SU-DHL-6 (cell line): ENCODE data around the gene GPD2.

Experiments
- H2AFZ ChIP-seq: fragments of 200-600 bp; sonication (generic); 2 replicates; pipeline ENCODE4 v1.6.1; 2014; ENCODE audit warnings: low read depth, mild to moderate bottlenecking, moderate library complexity, mixed read lengths, antibody characterized with exemption, low read length; ENCODE audit not compliant: severe bottlenecking
- H3F3A ChIP-seq: fragments of 200-600 bp; shearing (Covaris generic); 2 replicates; pipeline ENCODE4 v1.6.0; 2016; ENCODE audit warnings: antibody characterized with exemption, mild to moderate bottlenecking; ENCODE audit not compliant: insufficient read depth
- H3K27ac ChIP-seq: fragments of 200-600 bp; sonication (generic); 2 replicates; pipeline ENCODE4 v1.5.1; 2016; ENCODE audit warnings: low read depth, mild to moderate bottlenecking, low read length, moderate library complexity, mixed read lengths
- H3K27me3 ChIP-seq: fragments of 200-600 bp; sonication (generic), shearing (Covaris generic); 2 replicates; pipeline ENCODE4 v1.6.0; 2014; ENCODE audit warnings: mild to moderate bottlenecking, low read length
- H3K36me3 ChIP-seq: fragments of 200-600 bp; sonication (generic); 2 replicates; pipeline ENCODE4 v1.6.1; 2014; ENCODE audit warnings: mild to moderate bottlenecking, low read length, mixed read lengths
- H3K4me2 ChIP-seq: fragments of 300-600, 200-600 bp; shearing (Covaris generic), sonication (generic); 2 replicates; pipeline ENCODE4 v1.6.0; 2014; ENCODE audit warnings: low read length, low read depth, mild to moderate bottlenecking; ENCODE audit not compliant: poor library complexity, severe bottlenecking
- H3K4me3 ChIP-seq: fragments of 200-600 bp; sonication (generic); 2 replicates; pipeline ENCODE4 v1.5.1; 2014; ENCODE audit warnings: antibody characterized with exemption, low read length, mild to moderate bottlenecking, mixed read lengths; ENCODE audit not compliant: insufficient read depth, poor library complexity, severe bottlenecking
- H3K79me2 ChIP-seq: fragments of 200-600 bp; sonication (generic); 2 replicates; pipeline ENCODE4 v1.6.1; 2014; ENCODE audit warnings: mild to moderate bottlenecking, low read length, moderate library complexity; ENCODE audit not compliant: insufficient read depth
- H3K9ac ChIP-seq: fragments of 200-600 bp; sonication (generic); 2 replicates; pipeline ENCODE4 v1.7.0; 2014; ENCODE audit warnings: mild to moderate bottlenecking, low read length
- H3K9me2 ChIP-seq: fragments of 200-600 bp; sonication (generic); replicated peaks from 2 replicates; pipeline ENCODE4 v1.6.1; 2014; ENCODE audit warnings: low read length; ENCODE audit not compliant: insufficient read depth
- H3K9me3 ChIP-seq: fragments of 200-600 bp; sonication (generic); 2 replicates; pipeline ENCODE4 v1.6.1; 2014; ENCODE audit warnings: low read length, mixed read lengths; ENCODE audit not compliant: insufficient read depth
- H4K20me1 ChIP-seq: fragments of 200-600 bp; sonication (generic); 2 replicates; pipeline ENCODE4 v1.6.1; 2014; ENCODE audit warnings: low read depth, mild to moderate bottlenecking, antibody characterized with exemption, low read length, moderate library complexity, mixed read lengths
- EZH2phosphoT487 ChIP-seq: fragments of 200-600 bp; sonication (generic), shearing (Covaris generic); conservative IDR thresholded peaks from 2 replicates; pipeline ENCODE4 v1.6.1; 2018; ENCODE audit warnings: mild to moderate bottlenecking, antibody characterized with exemption, low read length, moderate library complexity, mixed read lengths
- TF ChIP-seq, protein P1 (sequence below): fragments of 200-600 bp; sonication (generic); IDR thresholded peaks from one replicate; pipeline ENCODE4 v1.5.1; 2017; ENCODE audit warnings: antibody characterized with exemption, mild to moderate bottlenecking, low read length, moderate library complexity; ENCODE audit not compliant: insufficient read depth, poor library complexity, severe bottlenecking

The GPD2 gene

DNA sequence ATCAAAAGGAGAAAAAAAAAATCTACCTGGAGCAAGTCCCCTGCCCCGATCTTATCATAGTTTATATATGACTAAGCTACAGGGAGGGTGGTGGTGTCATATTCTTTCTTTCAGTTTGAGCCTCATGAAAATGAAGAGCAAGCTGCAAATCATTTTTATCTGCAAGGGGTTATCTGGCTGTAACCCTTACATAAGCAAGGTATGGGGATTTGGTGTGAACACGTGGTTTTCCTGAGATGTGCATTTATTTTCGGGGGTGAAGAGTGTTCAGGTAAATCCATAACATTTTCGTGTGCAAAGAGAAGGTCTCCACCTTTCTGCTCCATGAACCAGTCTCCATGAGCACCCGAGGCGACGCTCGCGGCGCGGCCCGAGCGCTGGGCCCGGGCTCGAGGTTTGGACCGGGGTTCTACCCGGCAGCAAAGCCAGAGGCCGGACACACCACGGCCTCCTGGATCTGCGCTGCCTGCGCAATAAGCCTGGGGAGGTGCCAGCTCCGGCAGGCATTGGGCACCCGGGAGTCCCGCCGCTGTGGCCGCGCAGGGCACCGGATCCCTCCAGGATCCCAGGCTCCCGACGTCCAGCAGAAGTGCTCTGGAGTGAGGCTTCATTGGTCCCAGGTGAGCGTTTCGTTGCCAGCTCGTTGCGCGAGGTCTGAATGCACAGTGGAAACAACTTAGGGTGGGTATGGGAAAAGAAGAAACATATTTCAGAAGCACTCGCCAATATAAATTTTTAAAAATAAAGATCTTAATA, 36.1 kb upstream of the GPD2 start:
- Histone ChIP-seq H3K36me3 (no peaks in the 10 kb centered on the region), H3K27me3 (no peaks in the 10 kb centered on the region), H3K4me2 (peak overlapping the region; percentile 74), H3F3A (no peaks in the 10 kb centered on the region), H3K9ac (peak overlapping the region; percentile 8; the same call in 1 of the 2 replicates), H2AFZ (peak overlapping the region; percentile 49), H3K27ac (no peak overlapping the region), H3K9me2 (no peaks in the 10 kb centered on the region), H3K4me3 (peak overlapping the region; percentile 56), H3K9me3 (no peaks in the 10 kb centered on the region), H3K79me2 (no peaks in the 10 kb centered on the region), H4K20me1 (no peaks in the 10 kb centered on the region)
- no peak for TF ChIP-seq EZH2phosphoT487
- TF ChIP-seq, protein P1, sequence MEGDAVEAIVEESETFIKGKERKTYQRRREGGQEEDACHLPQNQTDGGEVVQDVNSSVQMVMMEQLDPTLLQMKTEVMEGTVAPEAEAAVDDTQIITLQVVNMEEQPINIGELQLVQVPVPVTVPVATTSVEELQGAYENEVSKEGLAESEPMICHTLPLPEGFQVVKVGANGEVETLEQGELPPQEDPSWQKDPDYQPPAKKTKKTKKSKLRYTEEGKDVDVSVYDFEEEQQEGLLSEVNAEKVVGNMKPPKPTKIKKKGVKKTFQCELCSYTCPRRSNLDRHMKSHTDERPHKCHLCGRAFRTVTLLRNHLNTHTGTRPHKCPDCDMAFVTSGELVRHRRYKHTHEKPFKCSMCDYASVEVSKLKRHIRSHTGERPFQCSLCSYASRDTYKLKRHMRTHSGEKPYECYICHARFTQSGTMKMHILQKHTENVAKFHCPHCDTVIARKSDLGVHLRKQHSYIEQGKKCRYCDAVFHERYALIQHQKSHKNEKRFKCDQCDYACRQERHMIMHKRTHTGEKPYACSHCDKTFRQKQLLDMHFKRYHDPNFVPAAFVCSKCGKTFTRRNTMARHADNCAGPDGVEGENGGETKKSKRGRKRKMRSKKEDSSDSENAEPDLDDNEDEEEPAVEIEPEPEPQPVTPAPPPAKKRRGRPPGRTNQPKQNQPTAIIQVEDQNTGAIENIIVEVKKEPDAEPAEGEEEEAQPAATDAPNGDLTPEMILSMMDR: no peak

DNA sequence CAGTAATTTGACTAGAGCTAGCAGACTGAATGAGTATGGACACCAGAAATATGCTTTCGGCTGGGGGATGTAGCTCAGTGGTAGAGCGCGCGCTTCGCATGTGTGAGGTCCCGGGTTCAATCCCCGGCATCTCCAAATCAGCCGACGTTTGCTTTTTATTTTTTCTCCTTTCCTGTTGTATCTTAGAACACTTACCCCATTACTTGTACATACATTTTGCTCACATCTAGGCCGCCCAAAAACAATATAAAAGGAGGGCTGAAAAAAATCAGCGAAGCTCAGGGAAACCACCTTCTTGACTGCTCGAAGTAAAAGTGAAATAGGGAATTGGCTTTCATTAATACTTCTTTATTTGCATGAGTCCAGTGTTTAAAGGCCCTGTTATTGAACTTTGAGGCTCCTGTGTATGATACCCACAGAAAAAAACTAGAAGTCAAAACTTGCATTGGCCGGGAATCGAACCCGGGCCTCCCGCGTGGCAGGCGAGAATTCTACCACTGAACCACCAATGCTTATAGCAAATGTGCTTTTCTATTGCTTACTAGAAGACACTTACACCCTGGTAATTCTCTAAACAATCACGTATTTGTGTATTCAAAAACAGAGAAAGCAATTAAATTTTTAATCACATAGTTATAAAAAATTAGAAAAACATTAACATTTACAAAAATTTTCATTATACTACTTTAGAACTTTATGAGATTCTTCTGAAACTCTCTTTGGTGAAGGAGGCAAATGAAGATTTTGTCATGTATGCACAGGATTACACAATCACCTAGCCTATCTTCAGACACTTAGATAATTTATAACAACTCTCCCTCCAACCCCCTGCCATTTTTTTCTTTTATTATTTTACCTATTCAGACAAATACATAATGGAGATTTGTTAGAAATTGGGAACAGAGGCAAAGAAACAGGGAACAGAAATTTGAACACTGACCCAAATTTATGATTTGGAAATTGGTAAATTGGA, 35.2 kb upstream of the GPD2 start:
- Histone ChIP-seq H3K4me3 (peak overlapping the region; percentile 56), H3K9me3 (no peaks in the 10 kb centered on the region), H2AFZ (peak overlapping the region; percentile 49), H3K4me2 (peak overlapping the region; percentile 74), H3K9ac (peak overlapping the region; percentile 27; the same call in 1 of the 2 replicates), H3F3A (no peaks in the 10 kb centered on the region), H3K79me2 (no peaks in the 10 kb centered on the region), H3K9me2 (no peaks in the 10 kb centered on the region), H4K20me1 (no peaks in the 10 kb centered on the region), H3K36me3 (no peaks in the 10 kb centered on the region), H3K27ac (no peak overlapping the region), H3K27me3 (no peaks in the 10 kb centered on the region)
- TF ChIP-seq, protein P1: no peak
- no peak for TF ChIP-seq EZH2phosphoT487

DNA sequence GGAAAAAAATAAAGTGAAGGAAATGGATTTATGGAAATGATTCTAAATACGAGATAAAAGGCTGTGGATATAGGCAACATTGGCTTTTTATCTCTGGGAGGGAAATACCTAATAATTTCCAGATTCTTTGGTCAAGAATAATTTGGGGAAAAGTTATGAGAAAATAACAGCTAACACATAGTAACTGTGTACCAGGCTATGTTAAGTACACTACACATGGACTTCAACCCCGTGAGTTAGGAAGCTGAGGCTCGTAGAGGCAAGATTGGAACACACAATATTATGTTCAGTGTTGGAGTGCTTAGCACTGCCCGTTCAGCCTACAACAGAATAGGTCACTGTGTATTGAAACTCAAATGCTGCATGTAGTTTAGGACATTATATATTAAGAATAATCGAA, 34.3 kb upstream of the GPD2 start:
- no peaks in the 10 kb centered on the region for H3K79me2 ChIP-seq
- no peak for TF ChIP-seq EZH2phosphoT487
- TF ChIP-seq, protein P1: no peak
- no peak overlapping the region for H3K9ac ChIP-seq
- H2AFZ ChIP-seq: no peak overlapping the region
- no peak overlapping the region for H3K4me3 ChIP-seq
- H3K9me3 ChIP-seq: no peaks in the 10 kb centered on the region
- no peaks in the 10 kb centered on the region for H3K36me3 ChIP-seq
- H3K4me2 ChIP-seq: no peak overlapping the region
- H3K27ac ChIP-seq: no peak overlapping the region
- H3K9me2 ChIP-seq: no peaks in the 10 kb centered on the region
- no peaks in the 10 kb centered on the region for H4K20me1 ChIP-seq
- no peaks in the 10 kb centered on the region for H3F3A ChIP-seq
- no peaks in the 10 kb centered on the region for H3K27me3 ChIP-seq
